ENCODE results near the gene SIM1.

SIM1 gene

DNA sequence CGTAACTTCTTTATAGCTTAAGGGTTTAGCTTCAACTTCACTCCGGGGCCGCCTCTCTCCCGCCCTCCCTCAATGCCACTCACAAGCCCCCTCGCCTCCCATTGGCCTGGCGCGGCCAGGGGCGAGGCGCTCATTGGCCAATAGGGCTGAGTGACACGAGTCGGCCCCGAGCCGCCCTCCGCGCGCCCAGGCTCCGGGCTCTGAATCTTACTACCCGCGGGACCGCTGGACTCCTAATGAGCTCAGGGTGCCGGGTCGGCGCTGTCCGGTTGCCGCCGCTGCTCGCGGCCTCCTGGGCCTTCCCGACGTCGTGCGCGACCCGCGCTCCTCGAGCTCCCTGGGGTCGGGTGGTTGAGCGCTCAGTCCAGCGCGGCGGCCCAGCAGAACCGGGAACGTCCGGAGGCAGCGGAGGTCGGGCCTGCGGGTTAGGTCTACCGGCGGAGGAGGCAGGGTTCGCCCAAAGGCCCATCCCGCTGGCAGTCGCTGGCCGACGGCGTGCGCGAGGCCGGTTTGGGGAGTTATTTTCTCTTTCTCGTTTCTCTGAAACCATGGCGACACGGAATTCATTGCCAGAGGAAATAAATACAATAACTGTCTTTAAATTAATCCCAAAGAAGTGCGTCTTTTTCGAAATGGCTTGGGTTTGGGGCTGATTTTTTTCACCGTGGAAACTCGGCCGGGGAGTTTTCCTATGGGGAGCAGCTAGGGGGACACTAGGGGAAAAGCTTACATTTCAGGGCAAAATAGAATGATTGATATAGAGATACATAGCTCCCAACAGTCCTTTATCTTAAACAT lies at the start of gene SIM1:
TSS of gene SIM1 (minus strand) at position 19 of the 798 bp plus-strand sequence. CDS start 1,453 bp downstream, outside the sequence.
- peak; percentile 27 for FAIRE-seq

DNA sequence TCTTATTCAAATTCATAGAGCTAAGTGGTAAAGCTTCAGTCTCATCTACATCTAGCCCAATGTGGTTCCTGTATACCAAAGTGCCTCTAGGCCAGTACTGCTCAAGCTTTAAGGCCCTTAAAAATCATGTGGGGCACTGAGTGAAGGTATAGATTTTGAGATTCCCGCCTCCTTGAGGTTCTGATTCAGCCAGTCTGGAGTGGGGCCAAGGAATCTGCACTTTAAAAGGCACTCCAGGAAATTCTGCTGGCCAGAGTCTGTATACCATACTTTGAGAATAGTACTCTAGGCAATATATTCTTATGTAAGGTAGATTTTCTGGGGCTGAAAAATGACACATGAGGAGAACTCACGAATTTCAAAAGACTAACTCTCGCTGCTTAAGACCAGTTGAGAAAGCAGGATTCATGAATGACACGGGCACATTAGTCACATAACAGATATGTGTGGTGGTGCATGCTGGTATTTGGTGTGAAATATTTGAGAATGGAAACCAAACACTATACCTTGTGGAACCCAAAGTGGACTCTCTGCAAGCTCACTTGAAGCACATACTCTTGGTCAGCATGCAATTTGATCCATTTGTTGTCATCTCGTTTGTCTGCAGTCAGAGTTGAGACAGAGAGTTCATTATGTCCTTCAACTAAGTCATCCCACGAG lies 47.6 kb upstream of the SIM1 start:
- no peak for FAIRE-seq

DNA sequence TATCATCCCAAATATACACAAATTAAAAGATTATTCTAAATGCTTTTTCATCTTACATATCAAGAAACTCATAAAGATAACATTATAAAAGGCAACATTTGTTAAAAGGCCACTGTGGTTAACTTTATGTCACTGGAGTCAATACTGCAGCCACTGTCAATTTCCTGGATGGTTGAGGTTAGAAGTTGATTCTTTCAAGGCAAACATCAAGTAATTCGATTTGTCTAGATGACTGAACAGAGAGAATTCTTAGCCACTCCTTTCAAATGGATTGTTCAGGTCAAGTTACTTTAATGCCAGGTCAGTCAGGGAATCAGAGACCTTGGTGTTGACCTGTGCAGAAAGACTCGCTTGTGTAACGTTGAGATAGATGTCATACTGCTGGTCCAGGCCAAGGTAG lies 44.4 kb upstream of the SIM1 start:
- no peak for FAIRE-seq

DNA sequence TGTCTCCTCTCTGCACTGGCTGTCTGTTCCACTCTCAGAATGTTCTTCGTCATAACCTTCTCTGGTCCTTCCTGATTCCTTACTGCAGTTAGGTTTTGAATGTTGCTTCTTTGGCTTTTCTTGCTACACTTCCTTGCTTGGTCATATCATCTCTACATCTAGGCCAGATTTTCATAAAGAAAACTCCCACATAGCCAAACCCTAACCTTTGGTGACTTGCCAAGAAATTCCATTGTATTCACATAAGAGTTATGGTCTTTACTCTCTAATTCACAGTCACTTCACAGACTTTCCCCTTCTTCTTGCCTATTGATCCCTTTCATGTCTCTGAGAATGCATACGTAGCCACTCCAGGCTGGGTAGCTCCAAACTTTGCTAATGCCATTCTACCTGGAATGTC lies 41.9 kb upstream of the SIM1 start:
- FAIRE-seq, result no peak

DNA sequence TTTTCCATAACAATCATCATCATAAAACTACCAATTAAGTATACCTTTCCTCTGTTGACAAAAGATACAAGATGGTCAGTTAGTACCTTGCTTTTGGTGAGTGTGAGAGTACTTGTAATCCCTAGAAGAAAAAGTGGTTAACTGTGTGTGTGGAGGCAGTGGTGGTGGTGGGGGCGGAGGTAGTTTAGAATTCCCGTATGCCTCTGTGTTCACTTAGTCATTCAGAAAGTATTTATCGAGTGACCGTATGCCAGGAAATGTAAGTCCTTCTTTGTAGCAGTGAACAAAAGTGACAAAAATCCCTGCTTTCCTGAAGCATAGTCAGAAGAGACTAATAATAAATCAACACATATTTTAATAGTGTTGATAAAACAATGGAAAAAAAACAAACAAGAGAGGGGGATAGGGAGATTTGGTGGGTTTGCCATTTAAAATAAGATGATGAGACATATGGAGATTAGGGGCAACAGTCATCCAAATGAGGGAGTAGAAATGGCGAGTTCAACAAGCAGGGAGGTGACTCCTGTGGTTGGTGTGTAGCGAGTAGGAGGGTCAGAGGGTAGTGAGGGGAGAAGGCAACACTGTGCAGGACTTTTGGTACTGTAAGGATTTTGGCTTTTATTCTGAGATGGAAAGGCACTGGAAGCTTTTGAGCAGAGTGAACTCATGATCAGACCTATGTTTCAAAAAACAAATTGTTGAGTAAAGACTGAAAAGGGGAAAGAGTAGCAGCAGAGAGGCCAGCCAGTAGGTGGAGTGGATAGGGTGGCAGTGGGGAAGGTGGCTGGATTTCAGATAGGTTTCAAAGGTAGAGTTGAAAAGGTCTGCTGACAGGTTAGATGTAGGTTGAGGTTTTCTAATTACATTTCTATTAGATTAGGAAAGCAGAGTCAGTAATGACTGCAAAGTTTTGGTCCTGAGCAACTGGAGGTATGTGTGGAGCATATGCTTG lies 40.3 kb upstream of the SIM1 start:
- no peak for FAIRE-seq

- no peak for FAIRE-seq
Measured at GRCh38 chr6:100503043-100503705, 38.5 kb upstream of the SIM1 start.

- peak; percentile 87 for FAIRE-seq
Measured at GRCh38 chr6:100493206-100493888, 28.6 kb upstream of the SIM1 start.

GRCh38 chr6:100491952-100492670 lies 27.4 kb upstream of the SIM1 start:
- FAIRE-seq, result peak; percentile 86

DNA sequence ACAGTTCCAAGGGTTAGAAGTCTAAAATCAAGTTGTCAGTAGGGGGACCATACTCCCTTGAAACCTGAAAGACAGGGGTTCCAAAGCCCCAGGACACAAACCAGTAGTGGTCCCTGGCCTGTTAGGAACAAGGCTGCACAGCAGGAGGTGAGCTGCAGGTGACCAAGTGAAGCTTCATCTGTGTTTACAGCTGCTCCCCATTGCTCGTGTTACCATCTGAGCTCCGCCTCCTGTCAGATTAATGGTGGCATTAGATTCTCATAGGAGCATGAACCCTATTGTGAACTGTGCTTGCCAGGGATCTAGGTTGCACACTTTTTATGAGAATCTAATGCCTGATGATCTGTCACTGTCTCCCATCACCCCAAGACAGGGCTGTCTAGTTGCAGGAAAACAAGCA lies 25.3 kb upstream of the SIM1 start:
- no peak for FAIRE-seq

- no peak for FAIRE-seq
Measured at GRCh38 chr6:100488244-100488643, 23.5 kb upstream of the SIM1 start.

- FAIRE-seq, result no peak
Measured at GRCh38 chr6:100487638-100488037, 22.9 kb upstream of the SIM1 start.

DNA sequence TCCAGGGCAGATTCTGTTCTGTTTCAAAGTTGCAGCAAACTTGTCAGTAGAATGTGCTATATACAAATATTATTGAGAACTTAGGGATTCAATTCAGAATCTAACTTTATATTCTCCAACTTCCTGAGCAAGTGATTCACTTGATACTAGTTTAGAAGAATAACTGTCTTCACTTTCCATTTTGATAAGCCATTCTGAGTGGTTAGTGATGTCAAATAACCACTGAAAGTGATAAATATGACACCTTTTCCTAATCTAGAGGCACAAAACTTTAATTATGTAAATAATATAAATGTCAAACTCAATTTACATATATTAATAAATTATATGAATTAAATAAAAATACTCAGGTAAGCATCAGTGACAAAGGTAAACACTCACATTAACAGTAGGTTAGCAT lies 20.5 kb upstream of the SIM1 start:
- FAIRE-seq, result no peak

- FAIRE-seq, result no peak
Measured at GRCh38 chr6:100484474-100484873, 19.8 kb upstream of the SIM1 start.

- peak; percentile 65 for FAIRE-seq
Measured at GRCh38 chr6:100482698-100483097, 18.0 kb upstream of the SIM1 start.

DNA sequence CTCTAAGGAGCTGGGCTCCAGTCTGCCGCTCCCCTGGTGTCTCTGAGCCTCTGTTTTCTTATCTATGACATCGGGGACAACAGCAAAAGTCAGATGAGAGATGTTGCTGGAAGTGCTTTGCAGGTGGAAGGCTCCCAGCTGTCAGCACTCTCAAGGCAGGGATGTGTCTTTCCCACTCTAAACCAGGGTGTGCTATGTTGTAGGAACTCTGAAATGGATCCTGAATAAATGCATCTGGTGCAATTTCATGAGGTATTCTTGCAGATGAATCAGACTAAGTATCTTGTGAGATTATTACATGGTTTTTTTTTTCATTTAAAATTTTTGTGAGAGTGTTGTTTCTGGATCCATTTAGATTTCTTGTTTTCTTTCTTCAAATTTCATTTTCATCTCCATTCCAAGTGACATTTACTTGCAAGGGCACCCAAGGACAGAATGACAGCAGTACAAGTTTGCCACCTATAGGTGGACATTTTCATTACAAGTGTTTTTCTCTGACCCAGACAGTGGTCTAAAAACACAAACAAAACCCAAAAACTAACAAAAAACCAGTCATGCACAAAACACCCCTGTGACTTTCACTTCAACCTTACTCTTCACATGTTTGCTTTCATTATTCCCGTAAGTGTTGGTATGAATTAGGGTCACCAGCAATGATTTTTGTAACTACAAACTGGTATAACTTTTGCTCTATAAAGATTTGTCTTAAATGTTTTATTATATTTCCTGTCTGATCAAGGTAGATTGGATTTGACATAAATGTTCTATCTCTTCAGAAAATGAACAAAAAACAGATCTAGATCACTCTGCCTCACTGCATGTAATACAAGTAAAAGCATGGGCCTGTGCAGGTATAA lies 14.7 kb upstream of the SIM1 start:
- peak; percentile 96 for FAIRE-seq

DNA sequence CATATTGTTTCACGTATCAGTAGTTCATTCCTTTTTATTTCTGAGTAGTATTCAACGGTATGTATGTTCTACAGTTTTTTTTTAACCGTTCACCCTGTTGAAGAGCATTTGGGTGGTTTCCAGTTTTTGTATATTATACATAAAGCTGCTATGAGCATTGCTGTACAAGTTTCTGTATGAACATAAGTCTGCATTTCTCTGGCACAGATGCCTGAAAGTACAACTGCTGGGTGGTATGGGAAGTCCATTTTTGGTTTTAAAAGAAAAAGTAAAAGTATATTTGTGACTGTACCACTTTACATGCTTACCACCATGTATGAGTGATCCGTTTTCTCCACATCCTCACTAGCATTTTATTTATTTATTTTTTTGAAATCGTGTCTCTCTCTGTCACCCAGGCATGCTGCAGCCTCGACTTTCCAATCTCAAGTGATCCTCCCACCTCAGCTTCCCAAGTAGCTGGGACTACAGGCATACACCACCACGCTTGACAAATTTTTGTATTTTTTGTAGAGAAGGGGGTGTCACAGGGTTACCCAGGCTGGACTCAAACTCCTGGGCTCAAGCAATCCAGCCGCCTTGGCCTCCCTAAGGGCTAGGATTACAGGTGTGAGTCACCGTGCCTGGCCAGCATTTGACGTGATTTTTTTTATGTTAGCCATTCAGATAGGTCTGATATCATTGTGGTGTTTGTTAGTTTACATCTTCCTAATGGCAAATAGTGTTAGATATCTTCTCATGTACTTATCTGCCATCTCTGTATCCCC lies 11.0 kb upstream of the SIM1 start:
- no peak for FAIRE-seq

DNA sequence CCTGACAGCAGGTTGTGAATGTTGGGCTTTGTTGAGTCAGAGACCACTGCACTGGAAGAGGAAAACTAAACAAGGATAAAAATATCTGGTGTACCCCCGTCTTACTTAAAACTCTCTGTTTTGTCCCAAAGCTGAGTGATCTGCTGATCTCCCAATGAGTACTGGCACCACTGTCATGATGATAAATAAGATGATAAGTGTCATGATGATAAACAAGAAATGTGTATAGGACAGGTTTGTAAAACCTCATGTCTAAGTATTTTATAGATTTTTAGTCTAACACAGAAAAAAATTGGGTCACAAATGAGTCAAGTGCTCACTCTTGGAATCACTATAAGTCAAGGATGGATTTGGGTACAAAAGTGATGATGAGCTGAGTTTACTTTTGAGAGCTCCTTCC lies 8.5 kb upstream of the SIM1 start:
- no peak for FAIRE-seq

GRCh38 chr6:100472674-100473073 lies 8.0 kb upstream of the SIM1 start:
- FAIRE-seq, result no peak

GRCh38 chr6:100470422-100471120 lies 5.8 kb upstream of the SIM1 start:
- FAIRE-seq, result no peak

Data from islet of Langerhans (tissue), 1 donor.